ENCODE measurements around the gene KIAA0232.
"Not testable (repeated sequence)": the region's sequence is repeated elsewhere in the genome, so short reads cannot be mapped to it uniquely, and the experiment has no call there.

The KIAA0232 gene

GRCh38 chr4:6907658-6908191 lies 125.2 kb downstream of the KIAA0232 start:
- Histone ChIP-seq H3K36me3 (ENCODE audit: control insufficient read depth, insufficient read depth, low read length) (no peaks in the 10 kb centered on the region), H3K9me3 (ENCODE audit: control insufficient read depth, insufficient read depth, low read length) (no peaks in the 10 kb centered on the region), H3K27me3 (ENCODE audit: control insufficient read depth, insufficient read depth, low read length) (peaks cover 20% of the 10 kb centered on the region), H3K27ac (ENCODE audit: low read depth, low read length) (no peak overlapping the region), H3K4me1 (ENCODE audit: control insufficient read depth, insufficient read depth, low read length) (peaks cover 21% of the 10 kb centered on the region), H3K4me3 (ENCODE audit: low read depth, low read length) (peak overlapping the region; percentile 24; the same call in 1 of the 2 replicates), H3K9ac (ENCODE audit: low read depth, low read length) (no peak overlapping the region)

GRCh38 chr4:6908432-6909112 lies 126.0 kb downstream of the KIAA0232 start:
- Histone ChIP-seq H3K4me1 (ENCODE audit: control insufficient read depth, insufficient read depth, low read length) (peaks cover 21% of the 10 kb centered on the region), H3K27me3 (ENCODE audit: control insufficient read depth, insufficient read depth, low read length) (peaks cover 20% of the 10 kb centered on the region), H3K27ac (ENCODE audit: low read depth, low read length) (peak overlapping the region; percentile 99), H3K4me3 (ENCODE audit: low read depth, low read length) (peak overlapping the region; percentile 94), H3K9ac (ENCODE audit: low read depth, low read length) (0 out of 2 replicates have a peak overlapping the region, but pooled peaks have one; percentile 91), H3K36me3 (ENCODE audit: control insufficient read depth, insufficient read depth, low read length) (no peaks in the 10 kb centered on the region), H3K9me3 (ENCODE audit: control insufficient read depth, insufficient read depth, low read length) (no peaks in the 10 kb centered on the region)

DNA sequence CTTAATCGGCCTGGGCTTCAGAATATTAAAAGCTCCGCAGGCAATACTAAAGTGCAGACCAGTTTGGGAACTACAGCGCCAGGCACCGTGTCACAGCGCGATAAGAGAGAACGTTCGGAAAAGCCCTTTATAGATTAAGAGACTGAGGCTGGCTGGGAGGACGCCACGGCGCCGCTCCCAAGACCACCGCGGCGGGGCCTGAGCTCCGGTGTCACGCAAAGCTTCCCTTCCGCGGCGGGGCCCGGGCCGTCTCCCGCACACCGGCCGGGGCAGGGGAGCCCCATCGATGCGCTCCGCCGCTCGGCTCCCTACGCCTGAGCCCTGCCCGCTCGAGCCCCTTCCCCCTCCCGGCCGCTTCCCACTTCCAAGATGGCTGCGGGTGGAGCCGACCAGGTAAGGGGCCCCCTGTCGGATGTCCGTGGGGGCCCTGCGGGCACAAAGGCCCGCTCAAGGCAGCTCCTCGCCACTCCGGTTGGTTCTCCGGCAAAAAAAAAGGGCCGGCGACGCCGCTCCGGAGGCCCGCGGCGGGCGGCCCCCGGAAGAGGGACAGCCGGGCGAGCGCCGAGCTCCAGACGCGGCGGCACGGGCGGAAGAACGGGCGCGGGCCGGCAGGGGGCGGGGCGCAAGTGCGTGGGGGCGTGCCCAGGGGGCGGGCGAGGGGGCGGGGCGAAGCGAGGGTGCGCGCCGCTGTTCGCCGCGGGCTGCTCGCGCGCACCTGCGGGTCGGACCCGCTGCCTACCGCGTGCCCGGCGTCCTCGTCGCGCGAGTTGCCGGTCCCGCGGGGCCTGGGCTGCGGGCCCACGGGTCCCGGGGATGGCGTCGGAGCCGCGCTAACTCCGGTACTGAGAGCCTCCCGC lies 126.8 kb downstream of the KIAA0232 start, which contains the start of gene TBC1D14:
Gene TBC1D14 (plus strand): TSS at position 714 of the 857 bp plus-strand sequence. CDS start 13,564 bp downstream, outside the sequence.
- peak within 1 kb of the TSS; percentile 94 for H3K4me3 ChIP-seq (ENCODE audit: low read depth, low read length)
- H3K27me3 ChIP-seq (ENCODE audit: control insufficient read depth, insufficient read depth, low read length): peaks cover 20% of the 10 kb centered on the region
- H3K9me3 ChIP-seq (ENCODE audit: control insufficient read depth, insufficient read depth, low read length): no peaks in the 10 kb centered on the region
- H3K9ac ChIP-seq (ENCODE audit: low read depth, low read length): peak within 1 kb of the TSS; percentile 91
- H3K36me3 ChIP-seq (ENCODE audit: control insufficient read depth, insufficient read depth, low read length): no peaks in the 10 kb centered on the region
- H3K27ac ChIP-seq (ENCODE audit: low read depth, low read length): peak within 1 kb of the TSS; percentile 99
- peaks cover 21% of the 10 kb centered on the region for H3K4me1 ChIP-seq (ENCODE audit: control insufficient read depth, insufficient read depth, low read length)

GRCh38 chr4:6909970-6910339 lies 127.4 kb downstream of the KIAA0232 start:
- Histone ChIP-seq H3K9ac (ENCODE audit: low read depth, low read length) (peak overlapping the region; percentile 40), H3K27ac (ENCODE audit: low read depth, low read length) (no peak overlapping the region), H3K4me1 (ENCODE audit: control insufficient read depth, insufficient read depth, low read length) (peaks cover 21% of the 10 kb centered on the region), H3K4me3 (ENCODE audit: low read depth, low read length) (peak overlapping the region; percentile 94), H3K36me3 (ENCODE audit: control insufficient read depth, insufficient read depth, low read length) (no peaks in the 10 kb centered on the region), H3K9me3 (ENCODE audit: control insufficient read depth, insufficient read depth, low read length) (no peaks in the 10 kb centered on the region), H3K27me3 (ENCODE audit: control insufficient read depth, insufficient read depth, low read length) (peaks cover 20% of the 10 kb centered on the region)

DNA sequence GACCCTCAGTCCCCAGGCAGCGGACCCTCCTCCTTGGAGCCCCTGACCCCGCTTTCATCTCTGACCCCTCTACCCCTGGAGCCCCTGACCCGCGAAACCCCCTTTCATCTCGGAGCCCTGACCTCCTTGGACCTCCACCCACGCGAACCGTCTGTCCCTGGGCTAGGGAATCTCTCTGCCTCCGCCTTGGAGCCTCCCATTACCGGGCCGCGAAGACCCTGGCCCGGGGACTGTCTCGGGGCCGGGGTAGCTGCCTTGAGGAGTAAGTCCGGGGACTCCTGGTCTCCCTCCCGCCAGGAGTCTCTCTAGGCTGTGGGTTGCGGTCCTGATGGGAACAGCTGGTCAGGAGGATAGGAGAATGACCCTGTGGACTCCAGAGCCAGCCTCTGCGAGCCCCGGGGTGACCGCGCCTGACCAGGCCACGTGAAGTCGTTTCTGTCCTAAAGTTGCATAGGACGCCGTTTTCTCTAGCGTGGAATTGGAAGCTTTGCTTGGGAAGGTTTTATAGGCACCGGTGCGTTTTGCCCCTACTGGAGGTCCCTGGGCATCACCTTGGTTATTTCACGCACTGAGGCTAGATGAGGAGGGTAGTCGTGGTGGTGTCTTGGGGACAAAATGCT lies 127.9 kb downstream of the KIAA0232 start:
- Histone ChIP-seq H3K9me3 (ENCODE audit: control insufficient read depth, insufficient read depth, low read length) (no peaks in the 10 kb centered on the region), H3K4me3 (ENCODE audit: low read depth, low read length) (peak overlapping the region; percentile 94), H3K36me3 (ENCODE audit: control insufficient read depth, insufficient read depth, low read length) (no peaks in the 10 kb centered on the region), H3K27ac (ENCODE audit: low read depth, low read length) (no peak overlapping the region), H3K4me1 (ENCODE audit: control insufficient read depth, insufficient read depth, low read length) (peaks cover 21% of the 10 kb centered on the region), H3K9ac (ENCODE audit: low read depth, low read length) (peak overlapping the region; percentile 40; the same call in 1 of the 2 replicates), H3K27me3 (ENCODE audit: control insufficient read depth, insufficient read depth, low read length) (peaks cover 20% of the 10 kb centered on the region)

DNA sequence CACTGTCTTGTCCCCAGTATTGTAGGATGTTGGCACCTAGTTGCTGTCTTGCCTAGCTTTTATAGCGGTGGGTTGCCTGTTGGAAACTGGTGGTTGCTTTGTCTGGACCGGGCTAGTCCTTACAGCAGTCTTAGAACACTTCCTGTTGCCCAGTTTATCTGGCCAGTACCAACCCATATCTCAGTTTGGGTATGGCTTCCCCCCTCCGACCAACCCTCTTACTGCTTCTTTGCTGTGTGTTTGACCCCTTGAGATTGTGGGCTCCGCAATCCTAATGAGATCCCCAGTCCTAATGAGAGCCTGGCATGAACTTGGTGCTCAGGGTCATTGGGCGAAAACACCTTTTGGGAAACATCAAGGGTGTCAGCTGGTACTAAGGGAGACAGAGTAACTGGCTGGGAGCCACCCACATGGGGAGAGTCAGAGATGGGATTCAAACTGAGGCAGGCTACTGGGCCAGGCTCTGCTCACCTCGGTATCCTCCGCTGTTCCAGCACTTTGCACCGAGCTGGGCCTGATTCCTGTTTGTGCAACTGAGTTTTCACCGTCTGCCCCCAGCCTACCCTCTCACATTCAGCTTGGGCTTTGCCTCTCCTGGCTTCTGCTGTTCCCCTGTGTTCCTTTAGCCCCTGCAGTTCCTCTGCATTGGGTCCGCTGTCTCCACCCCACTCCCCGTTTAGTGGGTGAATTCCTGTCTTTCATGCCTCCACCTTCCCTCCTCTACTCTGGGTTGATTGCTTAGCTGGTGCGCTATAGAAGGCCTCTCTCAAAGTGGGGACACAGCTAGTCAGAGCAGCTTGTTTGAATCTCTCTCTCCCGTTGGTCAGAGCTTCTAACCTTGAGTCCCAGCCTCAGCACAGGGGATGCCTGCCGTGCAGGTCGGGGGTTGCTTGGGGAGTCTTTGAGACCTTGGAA lies 128.7 kb downstream of the KIAA0232 start:
- H3K27me3 ChIP-seq (ENCODE audit: control insufficient read depth, insufficient read depth, low read length): peaks cover 20% of the 10 kb centered on the region
- H3K4me1 ChIP-seq (ENCODE audit: control insufficient read depth, insufficient read depth, low read length): peaks cover 21% of the 10 kb centered on the region
- H3K4me3 ChIP-seq (ENCODE audit: low read depth, low read length): peak overlapping the region; percentile 94; the same call in 1 of the 2 replicates
- H3K27ac ChIP-seq (ENCODE audit: low read depth, low read length): no peak overlapping the region
- no peaks in the 10 kb centered on the region for H3K36me3 ChIP-seq (ENCODE audit: control insufficient read depth, insufficient read depth, low read length)
- no peak overlapping the region for H3K9ac ChIP-seq (ENCODE audit: low read depth, low read length)
- H3K9me3 ChIP-seq (ENCODE audit: control insufficient read depth, insufficient read depth, low read length): no peaks in the 10 kb centered on the region

GRCh38 chr4:6911917-6912316 lies 129.4 kb downstream of the KIAA0232 start:
- Histone ChIP-seq H3K27me3 (ENCODE audit: control insufficient read depth, insufficient read depth, low read length) (peaks cover 19% of the 10 kb centered on the region), H3K4me1 (ENCODE audit: control insufficient read depth, insufficient read depth, low read length) (peaks cover 21% of the 10 kb centered on the region)
- H3K36me3 ChIP-seq (ENCODE audit: control insufficient read depth, insufficient read depth, low read length); H3K4me3 ChIP-seq (ENCODE audit: low read depth, low read length); H3K9ac ChIP-seq (ENCODE audit: low read depth, low read length); H3K27ac ChIP-seq (ENCODE audit: low read depth, low read length); H3K9me3 ChIP-seq (ENCODE audit: control insufficient read depth, insufficient read depth, low read length): not testable (repeated sequence)

- no peak overlapping the region for H3K4me3 ChIP-seq (ENCODE audit: low read depth, low read length)
- H3K9me3 ChIP-seq (ENCODE audit: control insufficient read depth, insufficient read depth, low read length): no peaks in the 10 kb centered on the region
- H3K27me3 ChIP-seq (ENCODE audit: control insufficient read depth, insufficient read depth, low read length): peaks cover 14% of the 10 kb centered on the region
- no peak overlapping the region for H3K9ac ChIP-seq (ENCODE audit: low read depth, low read length)
- no peak overlapping the region for H3K27ac ChIP-seq (ENCODE audit: low read depth, low read length)
- no peaks in the 10 kb centered on the region for H3K36me3 ChIP-seq (ENCODE audit: control insufficient read depth, insufficient read depth, low read length)
- H3K4me1 ChIP-seq (ENCODE audit: control insufficient read depth, insufficient read depth, low read length): peaks cover 22% of the 10 kb centered on the region
These were observed 129.9 kb downstream of the KIAA0232 start for GRCh38 chr4:6912441-6912840.

- no peak overlapping the region for H3K9ac ChIP-seq (ENCODE audit: low read depth, low read length)
- peaks cover 14% of the 10 kb centered on the region for H3K27me3 ChIP-seq (ENCODE audit: control insufficient read depth, insufficient read depth, low read length)
- no peak overlapping the region for H3K27ac ChIP-seq (ENCODE audit: low read depth, low read length)
- no peak overlapping the region for H3K4me3 ChIP-seq (ENCODE audit: low read depth, low read length)
- peaks cover 24% of the 10 kb centered on the region for H3K4me1 ChIP-seq (ENCODE audit: control insufficient read depth, insufficient read depth, low read length)
- H3K9me3 ChIP-seq (ENCODE audit: control insufficient read depth, insufficient read depth, low read length): no peaks in the 10 kb centered on the region
- H3K36me3 ChIP-seq (ENCODE audit: control insufficient read depth, insufficient read depth, low read length): no peaks in the 10 kb centered on the region
These were observed 130.9 kb downstream of the KIAA0232 start for GRCh38 chr4:6913350-6913905.

- peaks cover 11% of the 10 kb centered on the region for H3K27me3 ChIP-seq (ENCODE audit: control insufficient read depth, insufficient read depth, low read length)
- H3K9ac ChIP-seq (ENCODE audit: low read depth, low read length): no peak overlapping the region
- peaks cover 20% of the 10 kb centered on the region for H3K4me1 ChIP-seq (ENCODE audit: control insufficient read depth, insufficient read depth, low read length)
- no peaks in the 10 kb centered on the region for H3K36me3 ChIP-seq (ENCODE audit: control insufficient read depth, insufficient read depth, low read length)
- no peak overlapping the region for H3K27ac ChIP-seq (ENCODE audit: low read depth, low read length)
- no peaks in the 10 kb centered on the region for H3K9me3 ChIP-seq (ENCODE audit: control insufficient read depth, insufficient read depth, low read length)
- no peak overlapping the region for H3K4me3 ChIP-seq (ENCODE audit: low read depth, low read length)
These were observed 131.9 kb downstream of the KIAA0232 start for GRCh38 chr4:6914448-6914847.

Data from HUES48 (cell line).